Fibroblast of skin of abdomen (primary cell): Measurements from ENCODE around the gene ZNF608.

Source experiments
- DNase-seq: peaks from one replicate; pipeline ENCODE4 v3.0.0-alpha.2; 2013

The ZNF608 gene

DNA sequence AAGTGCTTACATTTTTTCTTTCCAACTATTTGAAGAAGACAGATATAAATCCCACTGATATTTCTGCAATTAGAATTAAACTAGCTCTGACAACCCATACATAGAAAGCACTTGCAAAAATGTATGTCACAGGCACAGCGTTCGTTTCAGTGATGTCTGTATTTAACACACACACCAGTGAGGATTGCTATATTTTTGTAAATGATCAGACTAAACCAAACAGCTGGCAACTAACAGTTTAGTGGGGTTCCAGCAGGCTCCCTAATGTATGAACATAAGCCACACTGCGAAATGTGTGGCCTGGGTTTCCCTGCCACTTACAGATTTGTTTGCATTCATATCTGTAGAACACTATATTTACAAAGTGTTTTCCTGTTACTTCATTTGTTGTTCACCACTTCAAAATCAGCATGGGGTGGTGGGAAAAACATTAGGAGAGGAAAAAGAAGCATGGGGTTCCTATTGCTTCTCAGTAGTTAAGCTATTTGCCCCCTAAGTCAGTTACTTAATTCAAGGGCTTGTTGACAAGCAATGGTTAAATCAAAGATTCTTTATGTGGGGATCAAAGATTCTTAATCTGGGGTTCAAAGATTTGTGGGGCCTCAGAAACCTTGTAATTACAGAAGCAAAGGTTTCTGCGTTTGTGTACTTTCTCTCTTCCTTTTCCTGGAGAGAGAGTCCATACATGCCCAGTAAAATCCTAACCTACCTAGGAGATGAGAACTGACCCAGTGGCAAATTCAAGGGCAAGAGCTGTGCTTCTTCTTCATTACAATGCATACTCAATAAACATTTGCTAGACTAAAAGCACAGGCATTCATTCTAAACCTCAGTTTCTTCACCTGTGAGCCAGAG, 27.1 kb downstream of the ZNF608 start:
- DNase-seq, result no peak

- no peak for DNase-seq
These were observed 28.1 kb downstream of the ZNF608 start for GRCh38 chr5:124718380-124718789.

DNA sequence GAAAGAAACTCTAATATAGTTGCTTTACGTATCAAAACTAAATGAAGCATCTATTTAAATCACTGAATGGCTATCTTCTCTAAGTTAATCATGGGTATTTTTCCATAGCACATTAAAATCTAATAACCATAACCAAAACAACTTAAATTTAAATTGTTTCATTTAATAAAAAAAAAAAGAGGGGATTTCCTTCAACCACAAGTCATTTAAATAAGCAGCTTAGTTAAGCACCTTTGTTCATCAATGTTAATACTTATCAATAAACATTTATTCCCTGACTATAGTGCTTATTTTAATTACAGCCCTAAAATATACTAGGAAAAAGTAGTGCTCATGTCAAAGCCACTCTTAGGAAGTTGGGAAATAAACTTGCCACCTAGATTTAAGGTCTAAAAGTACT, 30.3 kb downstream of the ZNF608 start:
- DNase-seq, result no peak

DNA sequence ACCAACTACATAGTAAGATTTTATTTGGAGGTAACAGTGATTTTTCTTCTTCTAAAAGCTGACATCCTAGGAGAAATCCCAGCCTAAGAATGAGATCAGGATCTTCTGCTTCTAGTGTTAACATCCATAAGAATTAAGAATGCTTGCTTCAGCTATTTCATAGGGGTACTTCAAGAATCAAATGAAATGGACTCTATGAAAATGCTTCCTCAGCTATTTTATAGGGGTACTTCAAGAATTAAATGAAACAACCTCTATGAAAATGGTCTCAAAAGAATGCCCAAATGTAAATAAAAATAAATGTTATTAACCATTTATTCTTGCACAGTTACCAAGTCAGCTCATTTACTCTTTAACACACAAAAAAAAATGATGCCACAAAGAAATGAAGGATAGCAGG, 31.5 kb downstream of the ZNF608 start:
- DNase-seq, result no peak

DNA sequence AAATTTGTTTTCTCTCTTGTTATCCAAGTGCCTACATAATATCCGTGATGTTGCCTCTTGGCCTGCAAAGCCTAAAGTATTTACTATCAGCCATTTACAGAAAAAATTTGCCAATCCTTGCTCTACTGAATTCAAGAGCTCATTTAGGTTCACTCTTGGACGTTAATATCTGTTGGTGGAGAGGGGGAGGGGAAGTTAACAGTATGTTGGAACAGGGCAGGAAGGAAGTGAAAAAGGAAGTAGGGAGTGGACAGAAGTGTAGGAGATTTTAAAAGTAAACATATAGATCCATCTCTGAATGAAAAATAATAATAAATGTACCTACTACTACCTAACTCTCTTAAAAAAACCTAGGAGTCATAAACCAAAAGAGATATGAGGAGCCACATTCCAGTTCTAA, 32.8 kb downstream of the ZNF608 start:
- no peak for DNase-seq

GRCh38 chr5:124712731-124713305, 33.6 kb downstream of the ZNF608 start:
- DNase-seq, result no peak

GRCh38 chr5:124708086-124708485, 38.4 kb downstream of the ZNF608 start:
- DNase-seq, result no peak

DNA sequence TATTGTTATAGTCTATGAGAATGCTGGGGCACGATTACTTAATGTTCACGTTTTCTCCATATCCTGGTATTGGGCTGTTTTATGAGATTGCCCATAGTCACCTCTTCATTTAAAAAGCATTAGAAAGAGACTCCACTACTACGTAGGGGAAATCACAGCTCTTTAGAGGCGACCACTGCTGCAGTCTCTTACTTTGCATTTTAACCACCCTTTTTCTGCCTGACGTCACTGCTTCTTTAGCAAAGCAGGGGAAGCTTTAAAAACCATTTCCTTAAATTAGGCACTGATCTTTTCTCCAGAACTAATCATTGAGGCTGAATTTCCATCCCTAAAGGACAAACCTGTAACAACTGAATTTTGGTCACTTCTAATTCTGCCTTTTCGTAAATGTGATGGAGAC, 38.9 kb downstream of the ZNF608 start:
- DNase-seq, result no peak

GRCh38 chr5:124706729-124707361, 39.6 kb downstream of the ZNF608 start:
- peak; percentile 86 for DNase-seq

DNA sequence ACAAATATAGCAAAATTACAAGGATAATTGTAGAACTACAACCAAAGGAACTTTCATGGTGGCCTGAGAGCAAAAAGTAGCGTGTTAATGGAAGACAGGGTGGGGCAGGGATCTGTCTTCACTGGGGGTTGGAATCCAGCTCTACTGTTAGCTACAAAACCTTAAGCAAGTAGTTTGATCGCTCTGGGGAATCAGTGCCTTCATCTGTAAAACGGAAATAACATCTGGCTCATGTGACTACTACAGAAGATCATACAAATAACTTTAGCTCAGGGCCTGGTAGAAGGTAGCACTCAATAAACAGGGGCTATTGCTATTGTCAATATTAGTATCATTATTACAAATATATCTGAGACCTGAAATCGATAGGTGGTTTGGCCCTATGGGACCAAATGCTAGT, 40.4 kb downstream of the ZNF608 start:
- DNase-seq, result no peak

GRCh38 chr5:124705577-124705976, 40.9 kb downstream of the ZNF608 start:
- no peak for DNase-seq

GRCh38 chr5:124704594-124705284, 41.7 kb downstream of the ZNF608 start:
- DNase-seq, result no peak

DNA sequence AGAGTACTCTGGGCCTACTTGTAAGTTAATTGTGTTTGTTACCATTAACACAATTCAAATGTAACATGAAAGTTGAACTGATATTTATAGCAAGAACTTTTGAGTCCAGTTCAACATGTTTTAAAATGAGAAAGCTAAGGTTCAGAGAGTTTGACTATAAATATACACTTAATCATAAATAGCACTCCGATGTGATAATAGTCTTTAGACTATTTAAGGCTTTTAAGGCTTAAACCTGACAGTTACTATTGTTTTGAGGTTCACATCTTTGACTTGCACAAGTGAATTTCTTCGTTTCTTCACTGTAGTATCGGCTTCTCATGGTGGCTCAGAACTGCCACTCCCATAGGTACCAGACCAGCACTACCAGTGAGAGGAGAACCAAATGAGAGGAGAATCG, 42.4 kb downstream of the ZNF608 start:
- no peak for DNase-seq

GRCh38 chr5:124702525-124702924, 43.9 kb downstream of the ZNF608 start:
- peak; percentile 10 for DNase-seq

DNA sequence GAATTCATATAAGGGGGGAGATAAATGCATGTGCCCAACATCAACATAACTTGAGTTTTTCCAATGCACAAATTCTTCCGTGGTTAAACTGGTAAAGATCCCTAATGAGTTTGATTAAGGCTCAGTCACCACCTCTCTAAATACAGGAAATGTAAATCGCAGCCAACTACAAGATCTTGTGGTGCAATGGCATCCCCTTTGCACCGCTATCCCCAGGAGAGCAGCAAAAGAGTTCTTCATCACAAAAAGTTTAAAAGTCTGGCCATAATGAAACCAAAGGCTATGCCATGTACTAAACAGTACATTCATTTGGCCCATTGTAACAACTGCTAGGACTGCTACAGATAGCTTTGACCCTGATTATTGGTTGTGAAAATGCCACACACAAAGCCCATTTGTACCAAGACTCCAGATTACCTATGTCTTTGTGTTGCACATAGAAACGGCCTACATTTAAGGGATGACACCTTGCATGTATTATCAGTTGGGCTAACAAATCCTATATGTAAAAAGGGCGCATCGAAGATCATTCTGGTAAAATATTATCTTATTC, 44.5 kb downstream of the ZNF608 start:
- no peak for DNase-seq

- no peak for DNase-seq
These were observed 45.4 kb downstream of the ZNF608 start for GRCh38 chr5:124701016-124701415.

DNA sequence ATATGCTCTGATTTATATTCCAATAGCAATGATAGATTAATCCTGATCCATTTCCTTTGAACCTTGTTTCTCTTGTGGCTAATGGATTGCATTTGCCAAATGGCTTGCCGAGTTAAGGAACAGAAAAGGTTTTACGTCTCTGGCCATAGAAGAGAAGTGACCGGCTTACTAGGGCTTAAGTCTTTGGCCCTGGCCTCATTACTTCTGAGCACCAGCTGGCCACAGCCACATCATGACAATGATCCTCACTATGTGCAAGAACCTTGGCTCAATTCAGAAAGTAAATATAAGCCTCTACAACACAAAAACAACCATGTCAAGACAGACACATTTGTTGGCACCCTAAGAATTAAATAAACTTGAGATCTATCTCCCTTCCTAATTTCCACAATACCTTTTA, 46.1 kb downstream of the ZNF608 start:
- DNase-seq, result no peak

DNA sequence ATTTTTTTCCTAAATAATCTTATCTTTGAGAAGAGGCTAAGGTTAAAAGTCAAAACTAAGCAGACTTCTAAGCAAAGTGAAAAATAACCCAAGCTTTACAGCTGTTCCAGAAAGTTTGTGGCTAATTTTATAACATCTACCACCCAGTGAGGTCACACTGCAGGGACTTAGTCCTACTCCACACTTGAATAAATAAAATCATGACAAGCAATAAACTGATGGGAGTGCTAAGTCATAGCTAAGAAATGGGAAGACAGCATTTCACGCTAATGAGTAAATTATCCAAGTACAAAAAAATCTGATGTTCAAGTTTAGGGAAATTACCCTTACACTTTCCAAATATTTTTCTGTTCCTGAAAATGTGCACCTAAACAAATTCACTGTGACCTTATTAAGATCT, 47.7 kb downstream of the ZNF608 start:
- DNase-seq, result peak; percentile 46

GRCh38 chr5:124697933-124698591, 48.4 kb downstream of the ZNF608 start:
- peak; percentile 39 for DNase-seq

DNA sequence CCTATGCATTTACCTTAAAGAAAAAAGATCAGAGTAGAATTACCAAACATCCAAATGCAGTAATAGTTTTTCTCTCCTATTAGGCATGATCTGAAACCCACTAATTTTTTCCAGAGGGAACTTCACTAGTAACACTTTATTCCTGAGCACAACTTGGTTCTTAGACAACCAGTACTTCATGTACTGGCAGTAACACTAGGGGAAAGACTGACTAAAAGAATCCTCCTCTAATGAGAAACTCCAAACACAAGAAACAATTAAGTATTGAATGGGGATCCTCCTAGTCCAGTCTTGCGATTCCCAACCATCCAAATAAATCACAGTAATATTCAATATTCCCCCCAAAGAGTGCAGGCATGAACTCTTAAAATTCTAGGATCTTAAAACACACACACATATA, 48.9 kb downstream of the ZNF608 start:
- peak; percentile 22 for DNase-seq

DNA sequence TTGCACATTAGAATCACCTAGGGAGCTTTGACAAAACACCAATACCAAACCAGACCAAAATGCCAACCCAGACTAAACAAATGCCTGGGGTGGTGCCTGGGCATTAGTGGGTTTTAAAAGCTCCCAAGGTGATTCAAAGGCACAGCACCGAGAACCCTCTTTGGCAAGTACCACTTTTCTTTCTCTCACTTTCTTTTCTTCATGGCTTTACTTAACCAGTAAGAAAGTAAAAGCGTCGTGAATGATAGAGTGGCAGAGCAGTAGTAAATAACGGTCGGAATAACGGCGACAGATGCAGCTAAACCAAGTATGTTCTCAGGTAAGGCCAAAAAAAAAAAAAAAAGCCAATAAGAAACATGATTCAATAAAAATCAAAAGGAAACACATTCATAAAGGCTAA, 49.5 kb downstream of the ZNF608 start:
- no peak for DNase-seq
